NCI-H748 (cell line): Measurements from ENCODE around the gene RAB36.

Experiments used
- DNase-seq: peaks from one replicate; lab custom pipeline; 2025; ENCODE audit not compliant: unreplicated experiment; lab: John Stamatoyannopoulos, UW

RAB36 gene

DNA sequence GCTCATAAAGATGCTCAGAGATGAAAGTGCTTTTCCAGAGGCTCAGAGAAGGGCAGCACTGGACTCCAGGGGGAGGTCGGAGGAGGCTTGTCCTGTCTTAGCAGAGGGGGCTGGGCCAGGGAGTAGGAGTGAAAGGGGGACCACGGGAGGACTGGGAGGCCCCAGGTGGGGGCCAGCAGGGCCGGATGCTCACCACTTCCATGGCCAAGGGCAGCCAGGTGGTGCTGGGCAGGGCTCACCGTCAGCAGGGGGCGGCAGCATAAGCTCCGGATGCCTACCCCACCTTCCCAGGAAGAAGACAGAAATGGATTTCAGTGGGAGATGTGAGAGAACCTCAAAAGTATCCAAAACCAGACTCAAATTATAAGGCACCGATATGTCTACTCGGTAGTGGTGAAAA lies 11.0 kb downstream of the RAB36 start:
- no peak for DNase-seq

DNA sequence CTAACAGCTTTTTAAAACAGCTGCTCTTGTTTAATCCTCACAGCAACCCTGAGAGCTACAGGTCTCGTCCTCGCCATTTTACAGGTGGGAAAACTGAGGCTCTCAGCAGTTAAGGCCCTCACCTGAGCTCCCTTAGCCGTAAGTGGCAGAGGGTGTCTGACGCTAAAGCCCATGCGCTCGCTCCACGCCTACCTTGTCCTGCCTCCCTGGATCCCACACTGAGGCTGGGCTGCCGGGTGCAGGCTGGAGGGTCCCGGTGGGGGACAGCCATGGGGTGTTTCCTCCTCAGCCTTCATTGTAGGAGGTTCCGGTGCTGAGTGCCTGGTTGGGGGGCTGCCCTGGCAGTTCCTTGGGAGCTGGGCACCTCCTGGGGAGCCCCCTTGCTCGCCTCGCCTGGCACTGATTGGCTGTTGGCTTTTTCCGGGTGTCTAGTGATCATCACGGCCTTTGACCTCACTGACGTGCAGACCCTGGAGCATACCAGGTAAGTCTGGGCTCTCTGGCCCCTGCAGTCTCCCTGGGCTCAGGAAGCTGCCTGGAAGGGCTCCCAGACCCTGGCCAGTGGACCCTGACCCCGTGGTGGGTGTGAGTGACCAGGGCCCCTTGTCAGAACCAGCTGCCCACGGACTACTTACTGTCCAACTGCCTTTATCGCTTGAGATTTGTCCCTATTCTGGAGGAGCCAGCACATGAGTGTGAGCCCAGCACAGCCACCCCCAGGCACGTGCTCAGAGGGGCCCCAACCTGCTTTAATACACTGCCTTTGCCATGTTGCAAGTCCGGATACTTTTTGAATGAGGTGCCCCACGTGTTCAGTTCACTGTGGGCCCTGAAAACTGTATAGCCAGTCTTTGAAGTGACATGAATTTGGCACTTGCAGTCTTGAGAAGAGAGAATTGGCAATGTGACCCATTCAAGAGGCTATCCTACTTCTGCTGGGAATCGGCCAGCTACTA lies 12.6 kb downstream of the RAB36 start:
- no peak for DNase-seq

DNA sequence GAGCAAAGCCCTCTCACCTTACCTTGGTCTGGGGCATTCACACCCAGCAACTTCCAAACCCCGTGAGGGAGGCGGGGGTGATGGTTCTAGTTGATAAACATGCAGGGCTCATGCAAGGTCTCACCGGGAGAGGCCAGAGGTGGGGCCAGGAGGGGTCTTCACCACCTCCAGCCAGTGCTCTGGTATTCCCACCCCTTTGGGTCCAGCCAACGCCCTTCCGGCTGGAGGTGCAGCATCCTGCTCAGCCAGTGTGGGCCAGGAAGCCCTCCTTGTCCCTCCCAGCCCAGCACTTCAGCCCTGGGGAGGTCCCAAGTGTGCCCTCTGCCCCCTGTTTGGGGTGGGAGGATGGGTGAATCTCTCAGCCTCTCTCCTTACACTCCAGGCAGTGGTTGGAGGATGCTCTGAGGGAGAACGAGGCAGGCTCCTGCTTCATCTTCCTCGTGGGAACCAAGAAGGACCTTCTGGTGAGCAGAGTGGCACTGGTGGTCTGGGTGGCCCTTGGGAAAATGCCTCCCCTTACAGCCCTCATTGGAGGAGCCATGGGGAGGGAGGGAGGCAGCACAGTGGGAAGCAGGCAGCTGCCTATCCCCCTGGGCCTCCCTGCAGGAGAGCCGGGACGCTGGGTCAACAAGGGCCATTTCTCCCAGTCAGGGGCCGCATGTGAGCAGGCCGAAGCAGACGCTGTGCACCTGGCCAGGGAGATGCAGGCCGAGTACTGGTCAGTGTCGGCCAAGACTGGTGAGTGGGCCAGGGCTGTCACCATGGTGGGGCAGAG lies 13.4 kb downstream of the RAB36 start:
- DNase-seq: no peak

DNA sequence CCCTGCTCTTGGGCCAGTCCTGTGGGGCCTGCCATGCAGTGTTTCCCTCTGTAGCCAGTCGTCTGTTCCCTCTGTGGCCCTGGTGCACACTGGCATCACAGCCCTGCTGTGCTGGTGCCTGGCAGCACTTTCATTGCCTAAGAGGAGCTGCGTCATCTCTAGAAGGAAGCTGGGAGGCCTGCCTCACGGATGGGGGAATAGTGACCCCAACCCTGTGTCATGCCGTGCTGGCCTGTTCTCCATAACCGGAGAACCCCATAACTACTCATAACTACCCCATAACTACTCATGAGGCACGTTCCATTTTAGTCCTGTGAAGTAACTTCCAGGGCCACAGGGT lies 14.0 kb downstream of the RAB36 start:
- no peak for DNase-seq

DNA sequence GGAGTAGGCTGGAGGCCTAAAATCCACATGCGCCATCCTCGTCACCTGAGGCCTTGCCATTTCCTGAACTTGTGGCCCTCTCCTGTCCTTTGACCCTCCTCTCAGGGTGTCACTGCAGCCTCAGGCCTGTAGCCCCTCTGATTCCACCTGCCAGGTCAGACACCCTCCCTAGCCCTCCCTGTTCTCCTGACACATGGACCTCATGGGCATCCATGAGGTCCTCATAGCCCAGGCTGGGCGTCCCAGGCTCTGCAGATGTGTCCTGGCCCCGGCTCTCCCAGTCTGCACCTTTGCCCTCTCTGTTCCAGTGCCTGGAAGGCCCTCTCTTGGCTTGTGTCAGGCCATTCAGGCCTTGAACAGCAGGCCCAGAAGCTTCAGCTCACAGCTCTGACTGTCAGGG lies 15.8 kb downstream of the RAB36 start:
- DNase-seq: no peak

DNA sequence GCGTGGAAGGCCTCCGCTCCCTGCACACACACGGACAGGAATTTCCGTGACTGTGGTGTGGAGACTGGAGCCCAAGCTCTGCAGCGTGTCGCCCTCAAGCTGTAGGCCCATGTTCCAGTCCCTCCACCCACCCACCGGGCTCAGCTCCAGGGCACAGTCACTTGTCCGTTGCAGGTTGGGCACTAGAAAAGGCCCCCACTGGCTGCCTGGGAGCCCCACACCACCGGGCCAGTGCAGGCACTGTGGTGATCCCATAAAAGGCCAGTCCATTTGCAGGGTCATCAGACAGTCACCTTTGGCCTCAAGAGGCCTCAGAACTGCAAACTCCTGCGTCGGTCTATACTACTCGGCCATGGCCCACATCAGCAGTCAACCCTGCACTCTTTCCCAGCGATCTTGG lies 16.3 kb downstream of the RAB36 start:
- no peak for DNase-seq

DNA sequence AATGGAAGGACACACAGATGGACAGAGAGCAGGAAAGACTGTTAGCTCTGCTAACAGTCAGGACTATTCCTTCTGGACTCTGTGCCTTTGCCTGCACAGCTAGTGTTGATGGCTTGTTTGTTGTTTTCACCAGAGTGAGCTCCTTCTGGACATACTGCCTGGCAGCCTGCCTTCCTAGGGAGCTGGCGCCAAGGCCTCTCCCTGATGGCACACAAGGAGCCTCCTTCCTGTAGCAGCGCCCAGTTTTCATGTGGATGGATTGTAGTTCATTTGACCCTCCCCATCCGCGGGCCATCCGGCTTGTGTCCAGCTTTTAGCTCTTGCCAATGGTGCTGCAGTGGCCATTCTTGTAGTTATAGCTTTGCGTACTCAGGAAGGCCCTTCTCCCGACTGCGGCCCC lies 18.4 kb downstream of the RAB36 start:
- no peak for DNase-seq

DNA sequence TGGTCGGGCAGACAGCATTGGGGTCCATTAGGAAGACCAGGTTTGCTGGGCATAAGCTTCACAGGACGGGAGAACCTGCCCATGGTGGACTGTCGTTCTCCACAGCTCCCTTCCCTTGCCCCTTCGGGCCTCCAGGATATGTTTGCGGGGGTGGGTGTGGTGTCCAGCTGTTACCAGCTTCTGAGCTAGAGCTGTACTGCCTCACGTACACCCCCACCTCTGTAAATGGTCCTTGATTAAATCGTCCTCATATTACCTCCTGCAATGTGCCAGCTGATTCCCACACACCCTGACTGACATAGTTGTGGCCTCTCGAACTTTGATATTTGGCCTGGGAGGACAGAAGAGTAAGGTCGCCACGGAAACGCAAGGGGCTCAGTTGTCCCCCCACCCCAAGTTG lies 18.8 kb downstream of the RAB36 start:
- no peak for DNase-seq

DNA sequence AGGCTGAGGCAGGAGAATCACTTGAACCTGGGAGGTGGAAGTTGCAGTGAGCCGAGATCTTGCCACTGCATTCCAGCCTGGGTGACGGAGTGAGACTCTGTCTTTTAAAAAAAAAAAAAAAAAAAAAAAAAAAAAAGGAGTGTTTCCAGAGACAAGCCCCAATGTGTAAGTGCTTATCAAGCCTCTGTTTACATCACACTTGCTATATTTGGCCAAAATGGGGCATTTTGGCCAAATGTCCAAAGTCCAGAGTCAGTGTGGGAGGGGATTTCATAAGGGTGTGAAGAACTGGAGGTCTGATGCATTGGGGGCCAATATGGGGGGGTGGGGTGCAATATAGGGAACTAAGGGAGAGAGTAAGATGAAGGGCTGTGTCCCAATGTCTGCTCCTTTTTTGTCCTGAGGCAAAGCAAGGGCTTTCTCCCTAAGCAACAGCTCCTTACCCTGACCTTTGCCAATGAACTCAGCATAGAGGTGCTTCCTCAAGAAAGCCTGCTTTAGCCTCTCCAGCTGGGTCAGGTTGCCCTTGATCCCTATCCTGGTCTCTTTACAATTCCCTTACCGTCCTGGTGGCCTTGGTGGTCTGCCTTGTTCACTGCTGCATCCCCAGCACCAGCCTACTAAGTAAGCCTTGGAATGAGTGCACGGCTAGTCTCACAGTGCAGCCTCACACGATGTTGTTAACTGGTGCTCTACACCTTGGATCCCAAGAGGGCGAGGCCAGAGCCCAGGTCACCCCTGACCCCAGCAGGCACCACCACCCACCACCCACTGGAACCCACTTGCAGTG lies 21.0 kb downstream of the RAB36 start:
- no peak for DNase-seq

DNA sequence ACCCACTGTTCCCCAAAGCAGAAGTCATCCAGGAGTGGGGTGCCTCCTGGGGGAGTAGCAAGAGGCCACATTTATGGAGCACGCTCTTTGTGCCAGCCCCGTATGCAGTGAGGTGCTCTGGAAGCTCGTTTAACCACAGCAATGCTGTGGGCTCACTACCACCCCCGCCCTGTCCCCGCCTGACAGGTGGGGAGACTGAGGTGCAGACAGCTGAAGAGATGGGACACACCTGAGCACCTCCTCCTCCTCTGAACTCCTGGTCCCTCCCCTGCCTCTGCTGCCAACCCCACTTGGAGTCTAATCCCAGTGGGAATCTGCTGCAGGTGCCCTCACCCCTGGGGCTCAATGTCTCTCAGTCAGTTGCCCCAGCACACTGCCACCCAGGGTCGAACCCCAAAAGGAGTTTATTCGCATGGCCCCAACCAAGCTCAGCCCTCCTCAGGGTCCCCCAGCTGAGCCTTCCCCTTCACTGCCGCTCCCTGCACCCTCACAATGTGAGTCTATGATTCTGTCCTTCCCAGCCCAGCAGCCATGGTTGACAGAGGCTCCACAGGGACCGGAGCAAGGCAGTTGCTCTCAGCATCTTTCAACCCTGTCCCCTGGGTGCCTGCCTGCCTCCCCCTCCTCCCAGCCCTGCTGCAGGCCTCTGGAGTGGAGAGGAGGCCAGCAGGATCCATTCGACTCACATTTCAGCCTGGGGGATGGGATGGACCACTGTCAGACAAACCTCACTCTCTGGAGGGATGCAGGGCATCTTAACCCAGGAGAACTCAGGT lies 21.8 kb downstream of the RAB36 start:
- no peak for DNase-seq

DNA sequence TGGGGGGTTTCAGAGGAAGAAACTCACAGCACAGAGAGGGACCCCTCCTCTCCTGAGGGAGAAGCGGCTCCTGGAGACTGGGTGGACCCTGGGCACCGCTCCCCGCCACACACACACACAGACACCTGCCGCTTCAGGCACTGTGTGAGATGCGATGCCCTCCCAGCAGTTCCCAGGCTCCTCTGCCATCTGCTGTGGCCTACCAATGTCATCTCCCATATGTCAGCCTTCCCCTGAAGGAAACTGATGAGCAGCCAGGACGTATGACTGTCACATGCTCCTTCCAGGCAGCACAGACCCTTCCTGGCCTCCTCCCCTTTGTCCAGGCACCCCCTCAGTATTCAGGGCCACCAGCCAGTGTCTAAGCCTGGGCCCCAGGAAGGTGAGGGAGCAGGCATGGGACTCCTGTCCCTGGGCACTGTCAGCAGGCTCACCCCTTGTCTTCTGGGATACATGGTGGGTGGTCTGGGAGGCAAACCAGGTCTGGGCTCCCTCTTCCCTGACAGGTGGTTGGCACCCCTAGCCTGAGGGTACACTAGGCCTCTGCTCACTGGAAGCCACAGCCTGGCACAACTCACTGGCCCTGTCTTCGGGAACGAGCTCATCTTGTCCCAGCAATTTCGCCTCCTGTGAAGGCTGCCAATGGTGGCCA lies 23.2 kb downstream of the RAB36 start:
- no peak for DNase-seq

DNA sequence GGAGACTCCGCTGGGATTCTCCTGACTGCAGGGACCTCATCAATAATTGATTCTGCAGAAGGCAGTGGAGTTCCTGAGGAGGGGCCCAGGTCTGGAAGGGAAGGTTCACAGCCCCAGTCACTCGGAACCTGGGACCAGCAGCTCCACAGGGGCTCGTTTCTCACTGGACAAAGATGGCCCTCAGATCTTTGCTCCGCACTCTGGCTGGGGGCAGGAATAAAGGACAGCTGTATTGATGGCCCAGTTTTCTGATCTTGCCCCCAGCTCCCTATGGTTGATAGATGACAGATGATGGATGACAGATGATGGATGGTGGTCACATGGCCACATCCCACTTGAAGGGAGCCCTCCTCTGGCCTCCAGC lies 23.7 kb downstream of the RAB36 start:
- no peak for DNase-seq

DNA sequence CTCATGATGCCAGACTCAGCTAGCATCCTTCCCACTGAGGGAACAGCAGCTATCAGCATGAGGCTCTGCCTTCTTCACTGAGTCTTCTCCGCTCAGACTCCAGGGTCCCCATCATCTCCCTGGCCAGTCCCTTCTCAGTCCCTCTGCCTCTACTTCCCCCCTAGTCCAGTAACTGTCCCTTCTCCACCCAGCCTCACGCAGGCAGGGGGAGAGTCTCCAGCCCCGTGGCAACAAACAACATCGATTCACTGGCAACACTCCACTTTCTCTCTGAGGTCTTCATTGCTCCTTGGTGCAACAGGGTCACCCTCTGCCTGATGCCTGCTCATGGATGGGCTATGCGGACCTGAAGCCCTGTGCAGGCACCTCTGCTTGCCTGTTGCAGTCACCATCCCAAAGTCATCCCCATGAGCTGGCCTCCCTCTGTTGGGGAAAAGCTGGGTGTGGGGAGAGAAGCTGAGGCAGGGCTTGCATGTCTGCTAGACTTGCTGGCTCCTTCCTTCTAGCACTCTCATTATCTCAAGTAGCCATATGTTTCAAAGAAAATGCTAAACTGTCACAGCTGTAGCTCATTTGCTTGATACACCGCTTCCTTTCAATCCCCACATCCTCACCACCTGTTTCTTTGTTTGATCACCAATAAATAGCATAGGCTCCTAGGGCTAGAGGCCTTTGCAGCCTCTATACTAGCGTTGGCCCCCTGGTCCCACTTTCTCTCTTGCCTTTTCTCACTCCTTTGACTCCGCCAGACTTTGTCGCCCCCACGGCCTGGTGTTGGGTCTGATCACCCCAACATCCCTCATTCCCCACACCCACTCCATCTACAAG lies 30.8 kb downstream of the RAB36 start:
- peak; percentile 8 for DNase-seq

DNA sequence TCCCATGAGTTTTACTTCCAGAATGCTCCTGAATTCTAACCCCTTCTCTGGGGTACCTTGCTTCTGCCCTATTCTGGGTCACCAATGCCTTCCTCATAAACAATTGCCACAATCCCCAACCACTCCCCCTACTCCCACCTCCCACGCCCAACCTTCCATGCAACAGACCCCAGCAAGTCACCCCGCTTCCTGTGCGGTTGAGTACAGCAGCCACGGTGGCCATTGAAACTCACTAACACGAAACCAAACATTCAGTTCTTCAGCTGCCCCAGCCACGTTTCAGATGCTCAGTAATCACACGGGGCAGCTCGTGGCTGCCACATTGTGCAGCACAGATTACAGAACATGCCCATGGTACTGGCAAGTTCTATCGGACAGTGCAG lies 31.4 kb downstream of the RAB36 start:
- no peak for DNase-seq

DNA sequence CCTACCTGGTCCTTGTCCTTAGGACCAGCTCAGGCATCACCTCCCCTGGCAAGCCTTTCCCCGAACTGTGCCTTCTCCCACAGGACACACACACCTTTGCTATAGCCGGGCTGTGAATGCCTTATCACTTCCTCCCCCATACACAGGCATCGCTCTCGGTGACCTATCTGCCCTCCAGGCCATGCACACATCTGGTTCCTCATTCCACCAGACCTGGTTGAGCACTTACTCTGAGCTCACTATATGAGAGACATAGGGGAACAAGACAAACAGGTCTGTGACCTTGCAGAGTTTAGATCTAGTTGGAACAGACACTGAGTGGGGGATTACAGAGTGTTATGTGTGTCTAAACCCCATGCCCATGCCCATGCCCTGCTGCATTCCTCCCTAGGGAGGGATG lies 31.9 kb downstream of the RAB36 start:
- DNase-seq: no peak

DNA sequence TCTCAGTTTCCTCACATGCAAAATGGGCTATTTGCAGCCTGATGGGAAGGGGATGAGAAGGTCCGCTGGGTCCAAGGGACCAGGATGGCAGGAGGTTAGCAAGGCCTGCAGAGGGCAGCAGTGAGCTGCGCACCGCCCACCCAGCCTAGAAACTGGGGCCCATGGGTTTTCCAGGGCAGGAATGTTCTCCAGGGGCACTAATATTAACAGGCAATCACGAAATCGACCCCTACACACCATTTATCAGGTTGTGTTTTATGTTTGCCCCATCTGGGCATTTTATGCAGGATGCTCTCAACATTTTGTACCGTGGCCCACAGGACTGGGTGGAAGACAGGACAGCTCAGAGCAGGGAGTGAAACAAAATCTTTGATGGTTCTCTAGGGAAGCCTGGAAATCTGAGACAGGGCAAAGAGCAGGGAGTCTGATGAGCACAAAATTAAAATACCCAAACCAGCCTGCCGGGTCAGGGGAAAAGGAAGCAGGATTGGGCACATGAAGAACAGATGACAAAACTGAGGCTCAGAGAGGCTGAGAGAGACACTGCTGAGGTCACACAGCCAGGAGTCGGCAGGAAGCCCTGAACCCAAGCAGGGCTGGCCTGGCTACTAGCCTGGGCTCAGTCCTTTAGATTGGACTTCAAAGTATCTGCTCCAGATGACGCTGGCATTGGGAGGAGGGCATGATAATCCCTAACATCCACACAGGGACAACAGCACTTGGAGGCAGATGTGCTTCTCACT lies 33.4 kb downstream of the RAB36 start:
- DNase-seq: peak; percentile 57

DNA sequence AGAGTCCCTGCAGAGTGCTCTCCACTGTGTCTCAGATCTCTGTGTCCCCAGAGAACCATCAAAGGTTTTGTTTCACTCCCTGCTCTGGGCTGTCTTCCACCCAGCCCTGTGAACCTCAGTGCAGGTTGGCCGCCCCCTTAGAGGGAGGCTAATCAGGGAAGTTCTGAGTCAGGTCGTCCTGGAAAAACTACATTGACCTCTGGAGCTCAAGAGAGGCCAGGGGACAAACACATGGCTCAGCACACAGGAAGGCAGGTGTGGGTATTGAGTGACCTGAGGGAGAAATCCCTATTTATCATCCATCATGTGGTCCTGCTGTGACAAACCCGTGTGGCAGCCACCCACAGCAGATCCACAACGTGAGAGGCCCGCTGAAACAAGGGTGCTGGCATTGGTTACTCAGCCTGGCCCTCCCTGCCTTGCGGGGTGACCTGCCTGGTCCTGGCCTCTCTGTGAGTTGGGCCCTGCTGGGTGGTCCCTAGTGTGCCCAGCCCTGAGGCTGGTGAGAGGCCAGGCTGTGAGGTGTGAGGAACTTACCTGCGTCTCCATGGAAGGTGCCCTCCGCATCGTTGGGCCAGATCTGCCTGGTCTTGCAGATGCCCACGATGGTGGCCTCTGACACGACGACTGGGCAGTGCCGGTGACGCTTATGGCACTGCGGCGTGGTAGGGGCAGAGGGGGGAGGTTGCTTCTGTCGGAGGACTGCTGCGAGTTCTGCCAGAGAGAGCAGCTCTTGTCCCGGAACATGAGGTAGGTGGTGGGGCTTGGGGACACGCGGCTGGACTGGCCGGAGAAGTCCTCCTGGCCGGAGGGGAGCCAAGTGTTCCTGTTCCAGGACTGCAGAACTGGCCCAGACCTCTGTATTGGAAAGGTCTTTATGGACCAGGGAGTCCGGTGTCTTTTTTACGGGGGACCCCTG lies 34.4 kb downstream of the RAB36 start:
- DNase-seq: no peak
